Endothelial cell of umbilical vein (primary cell): ENCODE measurements around the gene ESAM. TPM values are rescaled to one million over a fixed set of nuclear protein-coding genes. Genes with fewer than 3 reads are reported as not detected.
A peak's percentile ranks its signal among the peaks of the same experiment; 100 is the strongest.

Source experiments
- BruUV-seq: library from RNA; stranded (reverse); fragments of 400-500 nt; replicated peaks from 2 replicates; lab custom pipeline; 2021; lab: Mats Ljungman, UMichigan
- CTCF ChIA-PET: fragments of 300-600, 350-600 bp; sonication (Branson Sonifier 250); formaldehyde crosslinking; loops from one replicate; lab custom pipeline; 2021; ENCODE audit warnings: antibody characterized with exemption, inconsistent platforms; lab: Charles Lee
- POLR2A ChIA-PET: fragments of 300-600, 350-600 bp; sonication (Branson Sonifier 250); formaldehyde crosslinking; loops from one replicate; lab custom pipeline; 2021; ENCODE audit warnings: antibody characterized with exemption, inconsistent platforms; lab: Charles Lee
- DNase-seq: peaks from one replicate; pipeline ENCODE4 v3.0.0-alpha.2; 2011; ENCODE audit warnings: low read depth, low spot score
- FAIRE-seq: peaks from 2 replicates; lab custom pipeline; 2011; peaks lifted over from hg19 to GRCh38; lab: Jason Lieb, UNC
- H2AFZ ChIP-seq: 2 replicates; pipeline ENCODE4 v1.6.0; 2012; ENCODE audit warnings: low read depth, low read length, control low read depth, inconsistent platforms
- H3K27ac ChIP-seq: 2 replicates; pipeline ENCODE4 v1.5.1; 2011; ENCODE audit warnings: low read depth, mild to moderate bottlenecking, control low read depth, low read length, moderate library complexity; ENCODE audit not compliant: insufficient read depth
- H3K27me3 ChIP-seq, 2 experiments: 2 replicates each; pipeline versions ENCODE4 v1.6.0 to v1.6.1; 2011; ENCODE audit warnings: low read length in 2 of 2, mixed read lengths in 1 of 2; ENCODE audit not compliant: control insufficient read depth in 2 of 2, insufficient read depth in 2 of 2
- H3K36me3 ChIP-seq, 2 experiments: 2 replicates in 1 of 2; 3 replicates in 1 of 2; pipeline ENCODE4 v1.5.1; 2011; ENCODE audit warnings: low read length in 2 of 2, mild to moderate bottlenecking in 1 of 2, moderate library complexity in 1 of 2; ENCODE audit not compliant: control insufficient read depth in 2 of 2, insufficient read depth in 2 of 2; ENCODE audit errors: extremely low read depth in 1 of 2
- H3K4me1 ChIP-seq: 3 replicates; pipeline ENCODE4 v1.5.1; 2011; ENCODE audit warnings: mild to moderate bottlenecking, low read length; ENCODE audit not compliant: control insufficient read depth, insufficient read depth; ENCODE audit errors: extremely low read depth
- H3K4me2 ChIP-seq: 2 replicates; pipeline ENCODE4 v1.6.1; 2011; ENCODE audit warnings: low read length, control low read depth, mixed read lengths; ENCODE audit not compliant: insufficient read depth
- H3K4me3 ChIP-seq, 3 experiments: fragments of 200-600 bp in 1 of 3; sonication (generic), shearing (Covaris generic) in 1 of 3; replicated peaks in 1 of 3; 2 replicates each; pipeline ENCODE4 v1.5.1; 2011 to 2016; ENCODE audit warnings: control low read depth in 3 of 3, low read length in 3 of 3, mild to moderate bottlenecking in 2 of 3, inconsistent platforms in 1 of 3, low read depth in 1 of 3, moderate library complexity in 1 of 3; ENCODE audit not compliant: insufficient read depth in 1 of 3
- H3K79me2 ChIP-seq: 2 replicates; pipeline ENCODE4 v1.6.0; 2012; ENCODE audit warnings: low read length, inconsistent platforms; ENCODE audit not compliant: control insufficient read depth, insufficient read depth
- H3K9ac ChIP-seq: replicated peaks from 2 replicates; pipeline ENCODE3; 2011; ENCODE audit warnings: low read length, control low read depth; ENCODE audit not compliant: insufficient read depth; ENCODE audit errors: extremely low read depth
- H3K9me1 ChIP-seq: replicated peaks from 3 replicates; pipeline ENCODE4 v1.6.0; 2011; ENCODE audit warnings: mild to moderate bottlenecking, low read length; ENCODE audit not compliant: control insufficient read depth, insufficient read depth; ENCODE audit errors: extremely low read depth
- H3K9me3 ChIP-seq: replicated peaks from 2 replicates; pipeline ENCODE4 v1.5.1; 2012; ENCODE audit warnings: low read length, inconsistent platforms; ENCODE audit not compliant: control insufficient read depth, insufficient read depth
- H4K20me1 ChIP-seq: replicated peaks from 2 replicates; pipeline ENCODE3; 2011; ENCODE audit warnings: mild to moderate bottlenecking, low read length; ENCODE audit not compliant: control insufficient read depth, insufficient read depth; ENCODE audit errors: extremely low read depth
- CTCF ChIP-seq, 2 donors: IDR thresholded peaks; 1 replicate in 1 of 2; 2 replicates in 1 of 2; pipeline ENCODE4 v1.5.1; 2011; ENCODE audit warnings: low read length in 2 of 2, mild to moderate bottlenecking in 2 of 2, moderate library complexity in 2 of 2, control low read depth in 1 of 2, inconsistent platforms in 1 of 2, low read depth in 1 of 2; ENCODE audit not compliant: insufficient read depth in 1 of 2; ENCODE audit errors: extremely low read depth in 1 of 2
- JUN ChIP-seq: IDR thresholded peaks from 2 replicates; pipeline ENCODE4 v1.6.1; 2011; ENCODE audit warnings: borderline replicate concordance, low read depth; ENCODE audit not compliant: insufficient read length, insufficient read depth
- dilution Hi-C: fragments of 300-500 bp; cut with MboI; formaldehyde crosslinking; loops from one replicate; pipeline ENCODE4 v1.15.0; 2019; ENCODE audit warnings: low sequenced_read_pairs; ENCODE audit not compliant: extremely low pct_ligation_motif_present
- intact Hi-C: fragments of 100-400 bp; cut with micrococcal nuclease; formaldehyde crosslinking; loops from one replicate; pipeline ENCODE4 v1.10.0; 2022
- polyA plus RNA-seq, 4 experiments: library from polyadenylated mRNA; depleted of rRNA in 3 of 4; stranded (reverse) in 3 of 4; unstranded in 1 of 4; fragments of >200 nt; gene quantifications; 2 replicates each; pipeline versions ENCODE4 v1.2.1 to v1.2.3, GENCODE V29; 2011 to 2012; ENCODE audit warnings: missing spikeins in 1 of 4
- total RNA-seq: library from RNA; stranded (reverse); gene quantifications from 2 replicates; pipeline ENCODE4 v1.2.3, GENCODE V29; 2021

ESAM gene
- total and polyA plus RNA-seq, 2 donors (not counting 3 experiments of a cell fraction or from before 2014, with no cell fraction given) = 273 to 383 TPM

DNA sequence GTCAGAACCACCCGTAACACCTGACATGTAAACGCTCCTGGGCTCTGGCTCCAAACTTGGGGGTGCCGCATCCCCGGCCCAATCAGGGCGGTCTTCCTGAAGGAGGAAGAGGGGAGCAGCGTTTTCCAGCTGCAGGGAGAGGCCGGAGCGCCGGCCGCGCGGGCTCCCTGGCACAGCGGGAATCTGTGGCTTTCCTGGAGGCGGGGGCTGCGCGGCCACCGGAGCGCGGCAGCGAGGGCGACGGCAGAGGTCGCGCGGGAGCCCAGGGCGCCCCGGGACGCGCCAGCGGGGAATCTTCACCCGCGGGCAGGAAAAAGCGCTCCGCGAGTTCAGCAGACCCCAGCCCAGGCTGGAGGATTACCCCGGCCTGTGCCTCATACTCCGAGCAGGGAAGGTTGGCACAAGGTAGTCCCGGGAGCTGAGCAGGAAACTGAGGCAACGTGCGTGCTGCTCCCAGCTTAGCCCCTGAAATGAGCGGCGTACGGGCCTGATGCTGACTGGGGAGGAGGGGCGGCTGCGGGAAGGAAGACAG lies 600 bp upstream of the ESAM start:
- H3K4me1 ChIP-seq = peaks cover 28% of the 10 kb centered on the region
- H3K9me3 ChIP-seq = no peaks in the 10 kb centered on the region
- peak overlapping the region; percentile 100 for H3K27ac ChIP-seq
- peaks cover 51% of the 10 kb centered on the region for H3K79me2 ChIP-seq
- ChIA-PET POLR2A (interaction anchor here (0.9 to 1.4 kb wide), 6 partner anchors 9 to 74 kb away, joined by 3 to 16 read pairs (median 6); no protein-coding TSS in a partner anchor), CTCF (interaction anchor here (0.9 to 13.1 kb wide), 22 partner anchors 11 to 136 kb away, joined by 3 to 301 read pairs (median 10); partner anchors contain the start of genes MSANTD2, NRGN, SIAE and SPA17)
- DNase-seq = no peak
- dilution Hi-C loops = no loop called here
- TF ChIP-seq JUN (no peak), CTCF (IDR thresholded peaks at IDR 0.05; ENCODE audit: extremely low read depth in 1 of 2, insufficient read depth in 1 of 2, low read depth in 1 of 2, low read length in 2 of 2) (peak in 1 of 2 donors; percentile 4)
- peak overlapping the region; percentile 98 for H3K9ac ChIP-seq
- H4K20me1 ChIP-seq = no peaks in the 10 kb centered on the region
- intact Hi-C loops = loop anchor here (1.0 to 2.0 kb wide), 8 partner anchors 16 to 118 kb away; partner anchors contain the start of genes SIAE and SPA17
- peak overlapping the region; percentile 77 for H3K4me2 ChIP-seq
- H3K9me1 ChIP-seq = no peaks in the 10 kb centered on the region
- no peak for FAIRE-seq
- no peaks in the 10 kb centered on the region for H3K27me3 ChIP-seq
- H2AFZ ChIP-seq = peak overlapping the region; percentile 12
- peaks cover 2 to 4% of the 10 kb centered on the region in 2 experiments for H3K36me3 ChIP-seq
- peak overlapping the region; percentile 62 to 97 (median 64) for H3K4me3 ChIP-seq
- BruUV-seq = no TSS peak
